ENCODE results near the gene SRGN.

DNA sequence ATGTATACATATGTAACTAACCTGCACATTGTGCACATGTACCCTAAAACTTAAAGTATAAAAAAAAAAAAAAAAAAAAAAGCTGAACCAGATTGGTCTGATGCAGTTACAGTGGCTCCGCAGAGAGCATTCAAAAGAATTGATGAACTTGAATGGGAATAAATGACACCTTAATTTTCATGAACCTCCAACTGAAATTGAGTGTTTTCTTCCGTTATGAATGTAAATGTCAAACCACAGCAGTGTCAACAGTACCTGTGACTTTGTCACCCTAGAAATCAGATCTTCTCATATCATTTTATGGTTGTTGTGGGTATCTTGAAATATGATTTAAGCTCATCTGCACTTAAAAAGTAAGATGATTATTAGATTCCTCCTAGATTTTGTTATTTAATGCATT, 32.7 kb upstream of the SRGN start:
- no peak for TF ChIP-seq CTCF (conservative IDR thresholded peaks at IDR 0.05; ENCODE audit: low read depth, low read length)
- TF ChIP-seq EZH2 (IDR thresholded peaks at IDR 0.05; ENCODE audit: borderline replicate concordance, low read depth, low read length, poor library complexity, severe bottlenecking): no peak

Data from A673 (cell line).